Measurements from ENCODE around the gene OSBPL5. TPM values are rescaled to one million over a fixed set of nuclear protein-coding genes. Genes with fewer than 3 reads are reported as not detected.

Gene OSBPL5
- total and polyA plus RNA-seq, 5 donors, result 10.3 to 19.1 (median 15.2) TPM

- Histone ChIP-seq H3K4me3 (ENCODE audit: low read length) (no peak overlapping the region), H3K27ac (ENCODE audit: low read length) (no peak overlapping the region), H3K9me3 (ENCODE audit: control insufficient read depth, low read length) (no peaks in the 10 kb centered on the region), H3K27me3 (ENCODE audit: control insufficient read depth, insufficient read depth) (no peaks in the 10 kb centered on the region), H3K4me1 (ENCODE audit: control insufficient read depth, insufficient read depth, low read length) (no peaks in the 10 kb centered on the region)
- intact Hi-C loops (cut with DNase I), result loop anchor here in 1 of 4 donors (10.0 kb wide), 1 partner anchor 105 kb away; the partner anchor contains the start of gene MRGPRG
- DNase-seq, result peak in 1 of 3 donors; percentile 29
- WGBS, result 94% methylated on average over 7 of the region's 7 CpGs
- ATAC-seq, result no peak
These were observed 55.7 kb downstream of the OSBPL5 start for GRCh38 chr11:3109434-3109833.

- intact Hi-C loops (cut with DNase I), result loop anchor here in 1 of 4 donors (10.0 kb wide), 1 partner anchor 107 kb away; the partner anchor contains the start of gene MRGPRG
- H3K4me1 ChIP-seq (ENCODE audit: control insufficient read depth, insufficient read depth, low read length), result no peaks in the 10 kb centered on the region
- no peaks in the 10 kb centered on the region for H3K9me3 ChIP-seq (ENCODE audit: control insufficient read depth, low read length)
- ATAC-seq (peak in 1 of 2 donors; percentile 11), DNase-seq (peak in 2 of 3 donors; percentile 14 to 50)
- no peak overlapping the region for H3K27ac ChIP-seq (ENCODE audit: low read length)
- 80% methylated on average over 11 of the region's 11 CpGs for WGBS
- H3K4me3 ChIP-seq (ENCODE audit: low read length), result no peak overlapping the region
- H3K27me3 ChIP-seq (ENCODE audit: control insufficient read depth, insufficient read depth), result no peaks in the 10 kb centered on the region
These were observed 56.9 kb downstream of the OSBPL5 start for GRCh38 chr11:3108183-3108721.

GRCh38 chr11:3107608-3108182 is 57.4 kb downstream of the OSBPL5 start:
- Histone ChIP-seq H3K27ac (ENCODE audit: low read length) (no peak overlapping the region), H3K4me3 (ENCODE audit: low read length) (no peak overlapping the region), H3K4me1 (ENCODE audit: control insufficient read depth, insufficient read depth, low read length) (no peaks in the 10 kb centered on the region), H3K9me3 (ENCODE audit: control insufficient read depth, low read length) (no peaks in the 10 kb centered on the region), H3K27me3 (ENCODE audit: control insufficient read depth, insufficient read depth) (no peaks in the 10 kb centered on the region)
- 84% methylated on average over 21 of the region's 21 CpGs for WGBS
- DNase-seq, result peak; percentile 11 to 56 (median 34)
- intact Hi-C loops (cut with DNase I), result loop anchor here in 1 of 4 donors (10.0 kb wide), 1 partner anchor 107 kb away; the partner anchor contains the start of gene MRGPRG
- ATAC-seq, result no peak

GRCh38 chr11:3106736-3107524 is 58.2 kb downstream of the OSBPL5 start:
- H3K27ac ChIP-seq (ENCODE audit: low read length), result no peak overlapping the region
- 89% methylated on average over 21 of the region's 21 CpGs for WGBS
- no peak overlapping the region for H3K4me3 ChIP-seq (ENCODE audit: low read length)
- DNase-seq (peak in 2 of 3 donors; percentile 12 to 26), ATAC-seq (no peak)
- H3K9me3 ChIP-seq (ENCODE audit: control insufficient read depth, low read length), result no peaks in the 10 kb centered on the region
- no peaks in the 10 kb centered on the region for H3K27me3 ChIP-seq (ENCODE audit: control insufficient read depth, insufficient read depth)
- no peaks in the 10 kb centered on the region for H3K4me1 ChIP-seq (ENCODE audit: control insufficient read depth, insufficient read depth, low read length)
- intact Hi-C loops (cut with DNase I), result loop anchor here in 1 of 4 donors (10.0 kb wide), 1 partner anchor 108 kb away; the partner anchor contains the start of gene MRGPRG

- H3K4me3 ChIP-seq (ENCODE audit: low read length), result no peak overlapping the region
- no peaks in the 10 kb centered on the region for H3K9me3 ChIP-seq (ENCODE audit: control insufficient read depth, low read length)
- H3K27me3 ChIP-seq (ENCODE audit: control insufficient read depth, insufficient read depth), result no peaks in the 10 kb centered on the region
- DNase-seq, result peak in 2 of 3 donors; percentile 8 to 36
- no peak overlapping the region for H3K27ac ChIP-seq (ENCODE audit: low read length)
- no peaks in the 10 kb centered on the region for H3K4me1 ChIP-seq (ENCODE audit: control insufficient read depth, insufficient read depth, low read length)
- intact Hi-C loops (cut with DNase I), result loop anchor here in 1 of 4 donors (10.0 kb wide), 1 partner anchor 109 kb away; the partner anchor contains the start of gene MRGPRG
- WGBS, result 89% methylated on average over 41 of the region's 41 CpGs
- no peak for ATAC-seq
These were observed 59.0 kb downstream of the OSBPL5 start for GRCh38 chr11:3105791-3106735.

- ATAC-seq, result no peak
- peak in 1 of 3 donors; percentile 35 for DNase-seq
- no peaks in the 10 kb centered on the region for H3K4me1 ChIP-seq (ENCODE audit: control insufficient read depth, insufficient read depth, low read length)
- H3K9me3 ChIP-seq (ENCODE audit: control insufficient read depth, low read length), result no peaks in the 10 kb centered on the region
- intact Hi-C loops (cut with DNase I), result loop anchor here in 1 of 4 donors (10.0 kb wide), 1 partner anchor 110 kb away; the partner anchor contains the start of gene MRGPRG
- 95% methylated on average over 23 of the region's 23 CpGs for WGBS
- no peaks in the 10 kb centered on the region for H3K27me3 ChIP-seq (ENCODE audit: control insufficient read depth, insufficient read depth)
- H3K27ac ChIP-seq (ENCODE audit: low read length), result no peak overlapping the region
- no peak overlapping the region for H3K4me3 ChIP-seq (ENCODE audit: low read length)
These were observed 59.9 kb downstream of the OSBPL5 start for GRCh38 chr11:3104961-3105790.

GRCh38 chr11:3104051-3104714 is 60.9 kb downstream of the OSBPL5 start:
- ATAC-seq (no peak), DNase-seq (peak in 1 of 3 donors; percentile 42)
- WGBS, result 93% methylated on average over 22 of the region's 22 CpGs
- Histone ChIP-seq H3K9me3 (ENCODE audit: control insufficient read depth, low read length) (no peaks in the 10 kb centered on the region), H3K4me3 (ENCODE audit: low read length) (no peak overlapping the region), H3K27me3 (ENCODE audit: control insufficient read depth, insufficient read depth) (no peaks in the 10 kb centered on the region), H3K4me1 (ENCODE audit: control insufficient read depth, insufficient read depth, low read length) (no peaks in the 10 kb centered on the region), H3K27ac (ENCODE audit: low read length) (no peak overlapping the region)
- intact Hi-C loops (cut with DNase I), result loop anchor here in 1 of 4 donors (10.0 kb wide), 1 partner anchor 111 kb away; the partner anchor contains the start of gene MRGPRG

GRCh38 chr11:3103076-3103475 is 62.0 kb downstream of the OSBPL5 start:
- ATAC-seq (peak in 1 of 2 donors; percentile 3), DNase-seq (peak in 2 of 3 donors; percentile 50 to 55)
- Histone ChIP-seq H3K4me3 (ENCODE audit: low read length) (no peak overlapping the region), H3K9me3 (ENCODE audit: control insufficient read depth, low read length) (no peaks in the 10 kb centered on the region), H3K27ac (ENCODE audit: low read length) (no peak overlapping the region), H3K4me1 (ENCODE audit: control insufficient read depth, insufficient read depth, low read length) (no peaks in the 10 kb centered on the region), H3K27me3 (ENCODE audit: control insufficient read depth, insufficient read depth) (no peaks in the 10 kb centered on the region)
- intact Hi-C loops (cut with DNase I), result loop anchor here in 1 of 4 donors (10.0 kb wide), 1 partner anchor 112 kb away; the partner anchor contains the start of gene MRGPRG
- 86% methylated on average over 11 of the region's 11 CpGs for WGBS

- no peak for DNase-seq
- intact Hi-C loops (cut with DNase I), result loop anchor here in 1 of 4 donors (10.0 kb wide), 1 partner anchor 112 kb away; the partner anchor contains the start of gene MRGPRG
- WGBS, result 94% methylated on average over 5 of the region's 5 CpGs
These were observed 62.5 kb downstream of the OSBPL5 start for GRCh38 chr11:3102641-3102921.

More at GRCh38 chr11:3102641-3102921, 62.5 kb downstream of the OSBPL5 start:
- Histone ChIP-seq H3K27ac (ENCODE audit: low read length) (no peak overlapping the region), H3K4me1 (ENCODE audit: control insufficient read depth, insufficient read depth, low read length) (no peaks in the 10 kb centered on the region), H3K9me3 (ENCODE audit: control insufficient read depth, low read length) (no peaks in the 10 kb centered on the region), H3K27me3 (ENCODE audit: control insufficient read depth, insufficient read depth) (no peaks in the 10 kb centered on the region), H3K4me3 (ENCODE audit: low read length) (no peak overlapping the region)
- ATAC-seq, result no peak

Measured in right cardiac atrium (tissue), 5 donors.